Renal cortical epithelial cell (primary cell): ENCODE measurements around the gene ZNF524. TPM values are rescaled to one million over a fixed set of nuclear protein-coding genes. Genes with fewer than 3 reads are reported as not detected.
"Not testable (repeated sequence)": the region's sequence is repeated elsewhere in the genome, so short reads cannot be mapped to it uniquely, and the experiment has no call there.

Experiments
- DNase-seq: peaks from one replicate; pipeline ENCODE4 v3.0.0-alpha.2; 2011; ENCODE audit warnings: low read depth
- total RNA-seq: library from RNA; depleted of rRNA; stranded (reverse); fragments of >200 nt; gene quantifications from 2 replicates; pipeline ENCODE4 v1.2.3, GENCODE V29; 2014

The ZNF524 gene
- 8.3 and 9.3 TPM in 2 replicates for total RNA-seq

DNA sequence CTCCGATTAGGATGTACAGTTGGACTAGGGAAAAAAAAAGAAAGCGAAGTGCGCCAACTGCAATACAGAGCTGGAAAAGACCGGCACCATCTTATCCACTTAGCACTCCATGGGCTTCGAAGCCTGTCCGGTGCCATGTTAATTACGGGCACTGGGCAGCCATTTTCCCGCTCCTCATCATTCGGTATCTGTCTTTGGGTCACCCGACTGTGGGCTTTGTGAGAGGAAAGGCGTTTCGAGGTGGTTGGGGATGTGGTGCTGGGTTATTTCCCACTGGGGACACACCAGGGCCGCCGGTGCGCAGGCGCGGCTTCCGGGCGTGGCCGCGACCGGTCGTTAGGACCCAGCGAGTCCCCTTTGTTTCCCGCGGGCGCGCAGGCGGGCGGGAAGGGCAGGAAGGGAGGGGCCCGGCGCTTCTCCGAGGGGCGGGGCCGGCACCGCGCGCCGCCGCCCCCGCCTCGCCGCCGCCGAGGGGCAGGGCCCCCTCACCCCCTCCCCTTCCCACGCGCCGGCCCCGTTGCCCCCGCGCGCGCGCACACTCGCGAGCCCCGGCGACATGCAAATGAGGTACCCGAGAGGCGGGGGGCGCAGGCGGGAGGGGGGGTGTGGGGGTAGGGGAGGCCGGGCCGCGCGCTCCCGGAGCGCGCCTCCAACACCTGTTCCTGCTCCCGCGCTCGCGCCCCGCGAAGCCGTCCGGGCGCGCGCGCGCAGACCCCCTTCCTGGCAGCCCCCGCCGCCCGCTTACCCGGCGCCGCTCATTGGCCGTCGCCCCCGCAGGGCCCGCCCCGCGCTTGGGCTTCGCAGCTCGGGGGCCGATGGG is at the start of gene ZNF524:
Gene ZNF524, plus strand, starts transcription at position 447 of the 820 bp plus-strand sequence. CDS start 1,825 bp downstream, outside the sequence.
- DNase-seq = peak; percentile 79

GRCh38 chr19:55550321-55550650 is 49.8 kb upstream of the ZNF524 start:
- no peak for DNase-seq

DNA sequence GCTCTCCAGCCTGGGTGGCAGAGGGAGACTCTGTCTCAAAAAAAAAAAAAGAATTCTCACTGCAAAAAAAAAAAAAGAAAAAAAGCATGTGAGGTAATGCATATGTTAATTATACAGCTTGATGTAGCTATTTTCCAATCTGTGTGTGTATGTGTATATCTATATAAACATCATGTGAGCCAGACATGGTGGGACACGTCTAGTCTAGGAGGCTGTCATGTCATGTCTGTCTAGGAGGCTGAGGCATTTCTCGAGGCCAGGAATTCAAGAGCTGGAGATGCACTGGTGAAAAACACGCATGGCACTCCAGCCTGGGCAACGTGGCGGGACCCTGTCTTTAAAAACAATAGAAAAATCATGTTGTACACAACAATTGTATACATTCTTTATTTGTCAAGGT is 47.9 kb upstream of the ZNF524 start:
- no peak for DNase-seq

DNA sequence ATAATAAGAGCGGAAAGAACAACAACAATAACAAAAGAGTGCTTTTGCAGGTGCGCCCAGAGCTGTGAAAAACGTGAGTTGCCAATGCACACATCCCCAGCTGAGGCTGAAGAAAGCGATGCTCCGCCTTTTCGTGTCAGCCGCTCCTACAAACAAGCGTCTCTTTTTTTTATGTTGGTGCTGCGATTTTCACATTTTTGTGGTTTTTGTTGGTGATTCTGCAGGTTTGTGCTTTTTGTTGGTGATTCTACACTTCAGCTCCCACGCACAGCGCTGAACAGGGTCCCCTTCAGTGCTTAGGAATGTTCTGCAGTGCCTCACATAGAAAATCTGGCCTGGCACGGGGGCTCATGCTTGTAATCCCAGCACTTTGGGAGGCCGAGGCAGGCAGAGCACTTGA is 47.5 kb upstream of the ZNF524 start:
- DNase-seq = peak; percentile 77

GRCh38 chr19:55553217-55554182 is 46.6 kb upstream of the ZNF524 start:
- no peak for DNase-seq

DNA sequence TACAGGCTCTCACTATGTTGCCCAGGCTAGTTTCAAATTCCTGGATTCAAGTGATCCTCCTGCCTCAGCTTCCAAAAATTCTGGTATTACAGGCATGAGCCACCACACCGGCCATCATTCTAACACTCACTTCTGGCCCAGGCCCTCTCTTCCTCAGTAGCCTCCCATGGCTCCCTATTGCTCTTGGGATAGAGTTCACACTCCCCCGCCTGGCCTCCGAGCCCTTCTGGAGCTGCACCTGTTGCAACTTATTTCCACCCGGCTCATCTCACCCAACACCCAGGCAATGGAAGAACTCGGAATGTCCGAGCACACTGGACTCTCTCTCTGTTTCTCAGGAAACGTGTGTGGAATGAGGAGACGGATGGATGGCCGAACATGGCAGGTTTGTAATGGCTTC is 45.8 kb upstream of the ZNF524 start:
- DNase-seq = no peak

GRCh38 chr19:55554741-55555152 is 45.3 kb upstream of the ZNF524 start:
- DNase-seq = no peak

GRCh38 chr19:55559684-55560083 is 40.4 kb upstream of the ZNF524 start:
- no peak for DNase-seq

- DNase-seq = no peak
Measured at GRCh38 chr19:55563261-55563690, 36.8 kb upstream of the ZNF524 start.

DNA sequence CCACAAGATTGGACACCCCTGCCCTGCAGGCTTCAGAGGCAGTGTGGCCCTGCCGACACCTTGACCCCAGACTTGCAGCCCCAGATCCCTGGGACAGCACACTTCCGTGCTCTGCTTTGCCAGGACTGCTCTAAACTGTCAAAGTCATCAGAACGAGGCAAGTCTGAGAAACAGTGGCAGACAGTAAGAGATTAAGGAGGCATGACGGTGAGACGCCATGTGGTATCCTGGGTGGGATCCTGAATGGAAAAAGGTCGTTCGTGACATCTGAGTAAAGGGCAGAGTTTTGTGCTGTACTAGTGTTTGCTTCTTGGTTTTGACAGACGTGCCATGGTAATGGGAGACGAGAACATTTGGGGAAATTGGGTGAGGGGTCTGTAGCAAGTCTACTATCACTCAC is 33.3 kb upstream of the ZNF524 start:
- no peak for DNase-seq

GRCh38 chr19:55567708-55568328 is 32.3 kb upstream of the ZNF524 start:
- DNase-seq = no peak

GRCh38 chr19:55569477-55569876 is 30.6 kb upstream of the ZNF524 start:
- DNase-seq = not testable (repeated sequence)

DNA sequence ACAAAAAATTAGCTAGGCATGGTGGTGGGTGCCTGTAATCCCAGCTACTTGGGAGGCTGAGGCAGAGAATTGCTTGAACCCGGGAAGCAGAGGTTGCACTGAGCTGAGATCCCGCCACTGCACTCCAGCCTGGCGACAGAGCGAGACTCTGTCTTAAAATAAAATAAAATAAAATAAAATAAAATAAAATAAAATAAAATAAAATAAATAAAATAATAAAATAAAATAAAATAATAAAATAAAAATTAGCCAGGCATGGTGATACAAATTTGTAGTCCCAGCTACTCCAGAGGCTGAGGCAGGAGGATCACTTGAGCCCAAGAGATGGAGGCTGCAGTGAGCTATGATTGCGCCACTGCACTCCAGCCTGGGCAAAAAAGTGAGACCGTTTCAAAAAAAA is 26.2 kb upstream of the ZNF524 start:
- not testable (repeated sequence) for DNase-seq

DNA sequence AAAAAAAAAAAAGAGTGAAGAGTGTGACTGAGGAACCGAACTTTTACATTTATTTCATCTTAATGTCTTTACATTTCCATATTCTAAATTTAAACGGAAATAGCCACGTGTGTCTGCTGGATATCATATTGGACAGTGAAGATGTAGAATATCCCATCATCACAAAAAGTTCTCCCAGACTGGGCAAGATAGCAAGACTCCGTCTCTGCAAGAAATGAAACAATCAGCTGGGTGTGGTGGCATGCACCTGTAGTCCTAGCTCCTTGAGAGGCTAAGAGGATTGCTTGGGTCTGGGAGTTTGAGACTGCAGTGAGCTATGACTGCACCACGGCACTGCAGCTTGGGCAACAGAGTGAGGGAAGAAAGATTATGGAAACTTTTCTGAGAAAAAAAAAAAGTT is 23.3 kb upstream of the ZNF524 start:
- DNase-seq = no peak

DNA sequence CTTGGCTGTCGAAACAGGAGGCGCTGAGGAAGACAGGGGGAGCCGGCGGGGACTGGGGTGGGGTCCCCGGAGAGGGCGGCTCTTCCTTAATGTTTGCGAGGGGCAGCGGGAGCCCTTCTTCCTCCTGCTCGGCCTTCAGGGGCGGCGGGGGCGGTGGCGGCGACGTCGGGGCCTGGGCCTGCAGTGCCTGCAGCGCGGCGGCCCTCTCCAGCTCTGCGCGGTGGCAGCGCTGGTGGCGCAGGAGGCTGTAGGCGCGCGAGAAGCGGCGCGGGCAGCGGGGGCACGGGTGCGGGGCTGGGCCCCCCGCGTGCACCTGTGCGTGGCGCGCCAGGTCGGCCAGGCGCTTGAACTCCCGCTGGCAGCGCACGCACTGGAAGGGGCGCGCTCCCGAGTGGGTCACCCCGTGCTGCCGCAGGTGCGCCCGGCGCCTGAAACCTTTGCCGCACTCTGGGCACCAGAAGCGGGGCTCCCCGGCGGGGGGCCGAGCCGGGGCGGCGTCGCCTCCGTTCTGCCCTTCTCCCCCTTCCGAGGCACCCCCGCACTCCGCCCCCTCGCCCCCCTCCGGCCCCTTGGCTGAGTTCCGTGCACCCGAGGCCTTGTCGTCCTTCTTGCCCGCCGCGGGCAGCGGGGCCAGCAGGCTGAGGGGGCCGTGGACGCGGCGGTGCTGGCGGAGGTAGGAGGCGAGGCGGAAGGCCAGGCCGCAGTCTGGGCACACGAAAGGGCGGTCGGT is 21.9 kb upstream of the ZNF524 start:
- DNase-seq = no peak

DNA sequence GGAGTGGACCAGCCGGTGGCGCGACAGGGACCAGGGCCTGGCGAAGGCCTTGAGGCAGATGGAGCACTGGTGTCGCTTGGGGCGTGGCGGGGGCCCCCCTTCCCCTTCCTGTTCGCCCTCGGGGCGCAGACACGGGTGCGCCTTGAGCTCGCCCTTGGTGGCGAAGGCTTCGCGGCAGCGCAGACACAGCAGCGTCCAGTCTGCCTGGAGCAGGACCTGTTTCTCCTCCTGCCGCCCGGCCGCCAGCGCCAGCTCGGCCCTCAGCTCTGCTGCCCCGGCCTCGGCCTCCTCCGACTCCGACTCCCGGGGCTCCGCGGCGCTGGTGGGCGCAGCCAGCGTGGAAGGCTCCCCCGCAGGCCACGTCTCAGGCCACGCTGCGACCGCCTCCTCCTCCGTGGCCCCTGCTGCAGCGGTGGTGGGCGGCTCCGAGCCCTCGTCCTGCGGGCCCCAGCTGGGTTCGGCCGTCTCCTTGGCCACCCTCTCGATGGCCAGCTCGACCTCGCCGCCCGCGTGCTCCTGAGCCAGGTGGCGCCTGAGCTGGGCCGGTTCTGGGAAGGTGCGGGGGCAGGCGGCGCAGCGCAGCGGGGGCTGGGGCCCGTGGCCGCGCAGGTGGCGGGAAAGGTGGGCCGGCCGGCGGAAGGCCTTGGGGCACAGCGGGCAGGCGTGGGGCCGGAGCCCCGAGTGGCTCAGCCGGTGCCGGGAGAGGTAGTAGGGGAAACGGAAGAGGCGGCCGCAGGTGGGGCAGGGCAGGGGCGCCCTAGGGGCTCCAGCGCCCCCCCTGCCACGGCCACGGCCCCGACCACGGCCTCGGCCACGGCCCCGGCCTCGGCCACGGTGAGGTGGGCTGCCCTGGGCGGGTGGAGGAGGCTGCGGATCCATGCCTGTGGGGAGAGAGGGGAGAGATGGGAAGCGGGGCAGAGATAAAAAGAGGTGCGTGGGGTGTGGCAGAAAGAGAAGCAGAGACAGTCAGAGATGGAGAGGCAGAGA is 21.0 kb upstream of the ZNF524 start:
- DNase-seq = no peak

- no peak for DNase-seq
Measured at GRCh38 chr19:55579766-55580621, 20.1 kb upstream of the ZNF524 start.

- peak; percentile 68 for DNase-seq
Measured at GRCh38 chr19:55580628-55581144, 19.4 kb upstream of the ZNF524 start, which contains the start of gene ZNF579. ZNF579 (minus strand) TSS chr19:55580848; CDS start chr19:55579639, 1,209 bp downstream.
